ENCODE data around the gene DCUN1D2.
"Not testable (repeated sequence)": the region's sequence is repeated elsewhere in the genome, so short reads cannot be mapped to it uniquely, and the experiment has no call there.

The DCUN1D2 gene

DNA sequence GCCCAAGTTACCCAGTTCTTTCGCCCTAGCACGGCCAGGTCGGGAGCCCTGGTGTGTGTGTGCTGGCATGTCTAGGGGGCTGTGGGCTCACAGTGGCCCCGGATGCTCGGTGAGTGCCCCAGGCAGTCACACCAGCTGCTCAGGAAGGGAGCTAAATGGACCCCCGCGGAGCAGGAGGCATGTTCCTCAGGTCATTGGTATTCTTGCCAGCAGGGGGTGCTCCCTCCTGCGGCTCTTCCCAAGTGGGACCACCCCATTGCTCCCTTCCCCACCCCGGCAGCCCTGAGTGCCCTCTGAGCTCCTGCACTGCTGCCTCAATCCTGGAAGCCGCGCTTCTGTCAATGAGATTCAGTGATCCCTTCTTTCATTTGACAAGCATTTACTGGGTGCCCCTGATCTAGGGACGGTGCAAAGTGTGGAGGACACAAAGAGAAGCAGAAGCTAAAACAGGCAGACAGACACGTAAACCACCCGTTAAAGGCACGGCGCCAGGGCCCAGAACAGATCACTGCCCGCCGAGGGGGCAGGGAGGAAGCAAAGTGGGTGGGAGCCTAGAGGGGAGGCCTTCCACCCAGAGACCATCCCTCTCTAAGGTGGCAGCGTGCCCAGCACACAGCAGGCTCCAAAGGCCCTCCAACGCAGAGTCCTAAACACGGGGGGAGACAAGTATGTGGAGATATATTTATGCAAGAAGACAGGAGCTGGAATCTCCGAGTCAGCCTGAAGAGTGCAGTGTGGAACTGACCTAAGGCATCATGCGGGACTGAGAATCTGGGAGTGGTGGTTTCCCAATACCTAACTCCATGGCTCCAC lies 32.1 kb downstream of the DCUN1D2 start:
- Mint-ChIP-seq H3K36me3 (peaks cover 6% of the 10 kb centered on the region), H3K4me3 (no peak overlapping the region), H3K4me1 (no peaks in the 10 kb centered on the region), H3K27me3 (no peaks in the 10 kb centered on the region), H3K9me3 (no peaks in the 10 kb centered on the region), H3K27ac (no peak overlapping the region)
- no peak for DNase-seq (ENCODE audit: low spot score in 2 of 2)
- no peak for ATAC-seq (ENCODE audit: low read depth)

DNA sequence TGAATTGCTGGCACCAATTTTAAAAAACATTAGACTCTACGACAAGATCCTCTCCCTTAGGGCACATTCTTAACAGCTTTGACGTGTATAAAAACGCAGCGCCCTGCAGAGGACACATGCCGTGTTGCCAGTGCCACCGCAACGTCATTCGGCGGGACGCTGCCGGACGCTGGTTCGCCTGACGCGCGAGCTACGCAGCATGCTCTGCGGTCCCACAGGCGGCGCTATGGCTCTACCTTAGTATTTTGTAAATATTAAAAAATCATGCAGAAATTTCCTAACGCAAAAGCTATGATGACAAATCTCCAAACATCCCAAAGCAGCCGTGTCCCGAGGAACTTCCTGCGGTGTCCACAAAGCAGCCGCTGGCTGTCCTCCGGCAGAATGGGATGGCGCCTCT lies 33.0 kb downstream of the DCUN1D2 start:
- DNase-seq (ENCODE audit: low spot score in 2 of 2): no peak
- no peak for ATAC-seq (ENCODE audit: low read depth)
- no peak overlapping the region for H3K27ac Mint-ChIP-seq
- no peaks in the 10 kb centered on the region for H3K27me3 Mint-ChIP-seq
- no peaks in the 10 kb centered on the region for H3K9me3 Mint-ChIP-seq
- no peak overlapping the region for H3K4me3 Mint-ChIP-seq
- H3K4me1 Mint-ChIP-seq: no peaks in the 10 kb centered on the region
- peaks cover 8% of the 10 kb centered on the region for H3K36me3 Mint-ChIP-seq

DNA sequence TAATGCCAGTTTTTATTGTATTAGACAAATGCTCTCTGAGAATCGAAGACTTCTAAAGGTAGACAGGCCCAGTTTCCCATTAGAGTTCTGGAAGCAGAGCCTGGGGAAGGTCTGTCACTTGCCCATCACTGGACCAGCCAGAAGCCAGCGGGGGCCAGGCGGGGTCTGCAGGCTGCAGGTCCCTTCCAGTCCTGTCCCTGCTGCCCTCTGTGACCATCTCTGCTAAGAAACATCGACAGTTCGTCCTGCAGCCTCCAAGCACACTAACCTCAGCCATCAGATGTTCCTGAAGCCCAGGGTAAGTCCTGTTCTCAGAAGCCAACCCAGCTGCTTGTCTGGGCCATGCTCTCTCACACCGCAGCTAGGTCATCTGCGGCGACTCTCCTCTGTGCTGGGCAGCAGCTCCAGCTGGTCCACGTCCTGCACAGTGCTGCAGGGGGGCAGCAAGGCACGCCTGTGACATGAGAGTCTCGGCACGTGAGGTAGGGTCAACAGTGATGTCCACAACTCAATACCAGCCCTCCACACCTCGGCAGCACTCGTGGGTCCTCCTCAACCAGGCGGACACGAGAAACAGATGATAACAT lies 34.3 kb downstream of the DCUN1D2 start:
- no peak for ATAC-seq (ENCODE audit: low read depth)

DNA sequence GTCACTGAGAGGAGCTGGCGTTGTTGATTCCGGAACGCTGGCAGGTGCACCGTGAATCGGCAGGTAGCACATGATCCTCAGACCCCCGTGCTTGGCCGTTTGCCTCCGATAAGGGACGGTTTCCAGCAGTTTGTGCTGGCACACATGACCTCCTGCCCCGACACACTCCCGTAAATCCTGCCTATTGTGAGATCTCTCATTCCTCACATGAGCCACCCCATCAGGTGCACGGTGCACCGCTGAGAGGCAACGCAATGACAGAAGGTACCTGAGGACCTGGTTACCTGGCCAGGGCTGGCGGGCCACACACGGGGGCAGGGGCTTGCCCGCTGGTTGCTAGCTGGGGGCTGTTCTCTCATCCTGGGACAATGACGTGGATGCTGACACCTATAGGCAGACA lies 35.1 kb downstream of the DCUN1D2 start:
- Mint-ChIP-seq H3K36me3 (peaks cover 8% of the 10 kb centered on the region), H3K4me1 (peaks cover 3% of the 10 kb centered on the region), H3K9me3 (no peaks in the 10 kb centered on the region), H3K4me3 (no peak overlapping the region), H3K27ac (no peak overlapping the region), H3K27me3 (no peaks in the 10 kb centered on the region)
- DNase-seq (ENCODE audit: low spot score in 2 of 2) (no peak), ATAC-seq (ENCODE audit: low read depth) (no peak)

More for the DNA sequence above, 34.3 kb downstream of the DCUN1D2 start:
- no peak overlapping the region for H3K4me3 Mint-ChIP-seq
- no peak overlapping the region for H3K27ac Mint-ChIP-seq
- H3K9me3 Mint-ChIP-seq: no peaks in the 10 kb centered on the region
- peaks cover 8% of the 10 kb centered on the region for H3K36me3 Mint-ChIP-seq
- no peaks in the 10 kb centered on the region for H3K4me1 Mint-ChIP-seq
- DNase-seq (ENCODE audit: low spot score in 2 of 2): no peak
- H3K27me3 Mint-ChIP-seq: no peaks in the 10 kb centered on the region

DNA sequence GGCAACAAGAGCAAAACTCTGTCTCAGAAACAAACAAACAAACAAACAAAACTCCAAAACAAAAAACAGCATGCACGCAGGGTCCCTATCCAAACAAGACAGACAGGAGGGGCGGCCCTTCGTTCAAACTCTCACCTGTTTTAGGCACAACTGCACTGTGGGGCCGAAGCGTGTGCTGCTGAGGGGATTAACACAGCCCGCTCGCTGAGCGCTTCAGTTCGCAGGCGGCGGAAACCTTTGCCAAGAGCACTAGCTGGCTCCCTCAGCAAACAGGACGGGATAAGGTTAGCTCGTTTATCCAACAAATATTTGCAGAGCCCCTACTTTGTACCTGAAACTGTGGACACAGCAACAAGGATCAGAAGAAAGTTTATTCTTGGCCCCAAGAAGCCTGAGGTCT lies 35.6 kb downstream of the DCUN1D2 start:
- H3K4me1 Mint-ChIP-seq: peaks cover 6% of the 10 kb centered on the region
- no peaks in the 10 kb centered on the region for H3K27me3 Mint-ChIP-seq
- H3K27ac Mint-ChIP-seq: no peak overlapping the region
- H3K4me3 Mint-ChIP-seq: no peak overlapping the region
- H3K36me3 Mint-ChIP-seq: peaks cover 7% of the 10 kb centered on the region
- no peak for ATAC-seq (ENCODE audit: low read depth)
- no peak for DNase-seq (ENCODE audit: low spot score in 2 of 2)
- H3K9me3 Mint-ChIP-seq: no peaks in the 10 kb centered on the region

DNA sequence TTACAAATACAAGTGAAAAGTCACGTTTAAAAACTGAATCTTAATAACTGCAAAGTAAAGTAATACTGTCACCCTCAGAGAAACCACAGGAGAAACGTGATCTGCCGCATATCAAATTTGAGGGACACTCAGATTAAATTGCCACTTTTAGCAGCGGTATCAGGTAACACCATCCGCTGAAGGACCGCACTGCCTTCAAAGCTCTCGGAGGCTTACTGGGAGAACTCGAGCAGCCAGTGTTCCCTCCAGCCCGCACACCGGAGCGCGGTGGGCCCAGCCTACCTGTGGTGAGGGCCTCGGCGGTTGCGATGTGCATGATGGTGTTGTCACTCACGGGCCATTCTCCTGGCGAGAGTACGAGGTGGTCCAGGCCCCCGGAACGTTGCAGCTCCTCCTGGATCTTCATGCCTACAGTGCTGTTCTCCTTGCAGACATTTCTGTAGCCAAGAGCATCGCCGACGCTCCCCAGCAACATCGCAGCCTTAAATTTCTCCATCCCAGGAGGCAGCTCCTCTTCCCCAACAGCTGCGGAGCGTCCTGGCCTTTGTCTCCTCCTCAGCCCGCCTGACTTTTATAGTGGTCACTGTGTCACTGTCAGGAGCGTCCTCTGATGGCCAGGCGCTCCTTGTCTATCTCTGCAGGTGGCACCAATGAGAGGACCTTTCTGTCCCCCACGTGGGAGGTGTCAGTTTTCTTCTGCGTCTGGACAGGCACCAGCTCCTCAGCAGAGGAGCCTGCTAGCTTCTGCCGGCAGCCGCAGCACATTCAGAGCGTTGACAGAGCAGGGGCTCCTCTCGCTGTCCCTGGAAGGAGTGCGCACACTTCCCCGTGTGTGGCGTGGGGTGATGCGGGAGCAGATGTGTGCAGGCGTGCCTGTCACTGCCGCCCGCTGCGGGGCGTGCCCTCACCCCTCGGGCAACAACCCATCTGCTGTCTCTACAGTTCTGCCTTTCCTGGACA lies 37.3 kb downstream of the DCUN1D2 start, which contains the start of gene ADPRHL1:
Gene ADPRHL1, minus strand, starts transcription at position 547 of the 960 bp plus-strand sequence. Its CDS starts 51 bp downstream, at position 496.
- ATAC-seq (ENCODE audit: low read depth) (no peak), DNase-seq (ENCODE audit: low spot score in 2 of 2) (no peak)
- Mint-ChIP-seq H3K9me3 (no peaks in the 10 kb centered on the region), H3K36me3 (peaks cover 4% of the 10 kb centered on the region), H3K4me1 (peaks cover 9% of the 10 kb centered on the region), H3K27me3 (no peaks in the 10 kb centered on the region), H3K27ac (no peak within 1 kb of the TSS), H3K4me3 (no peak within 1 kb of the TSS)

DNA sequence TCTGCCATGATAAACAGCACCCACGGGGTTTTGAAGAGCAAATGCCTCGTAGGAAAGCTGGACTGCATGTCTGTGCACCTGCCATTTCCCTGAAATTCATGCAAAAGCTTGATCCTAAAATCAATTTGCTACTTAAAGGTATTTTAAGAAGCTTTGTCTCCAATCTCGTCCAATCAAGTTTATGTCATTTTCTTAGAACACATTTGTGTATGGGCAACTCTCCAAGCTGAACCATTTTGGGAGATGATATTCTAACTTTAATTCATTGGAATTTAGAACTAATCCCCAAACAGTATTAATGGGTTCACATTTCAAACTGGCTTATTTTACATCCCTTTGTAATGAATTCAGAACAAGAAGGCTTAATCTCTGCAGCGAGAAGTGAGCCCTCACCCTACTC lies 38.0 kb downstream of the DCUN1D2 start:
- no peaks in the 10 kb centered on the region for H3K27me3 Mint-ChIP-seq
- H3K4me1 Mint-ChIP-seq: peaks cover 9% of the 10 kb centered on the region
- H3K27ac Mint-ChIP-seq: no peak overlapping the region
- DNase-seq (ENCODE audit: low spot score in 2 of 2) (no peak), ATAC-seq (ENCODE audit: low read depth) (no peak)
- H3K36me3 Mint-ChIP-seq: peaks cover 4% of the 10 kb centered on the region
- H3K4me3 Mint-ChIP-seq: no peak overlapping the region
- no peaks in the 10 kb centered on the region for H3K9me3 Mint-ChIP-seq

DNA sequence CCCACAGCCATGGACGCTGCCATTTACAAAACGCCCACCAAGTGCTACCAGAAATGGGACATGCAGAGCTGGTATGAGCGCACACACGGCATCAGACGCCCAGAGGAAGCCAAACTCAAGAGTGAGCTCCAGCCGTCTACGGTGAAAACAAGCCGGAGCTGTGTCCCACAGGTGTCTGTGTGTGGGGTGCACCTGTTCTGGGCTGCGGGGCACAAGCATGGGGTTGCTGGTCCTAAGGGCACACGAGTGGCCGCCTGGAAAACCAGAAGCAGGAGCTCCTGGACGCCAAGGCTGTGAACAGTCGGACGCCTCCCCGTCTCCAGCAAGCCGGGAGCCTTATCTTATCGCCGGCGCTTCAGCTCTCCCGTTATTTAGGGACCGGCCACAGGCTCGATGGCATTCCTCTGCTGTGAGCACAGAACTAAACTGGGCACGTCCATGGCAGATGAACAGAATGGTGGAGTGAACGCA lies 38.5 kb downstream of the DCUN1D2 start:
- H3K27me3 Mint-ChIP-seq: no peaks in the 10 kb centered on the region
- H3K4me3 Mint-ChIP-seq: no peak overlapping the region
- H3K9me3 Mint-ChIP-seq: no peaks in the 10 kb centered on the region
- ATAC-seq (ENCODE audit: low read depth) (no peak), DNase-seq (ENCODE audit: low spot score in 2 of 2) (no peak)
- H3K36me3 Mint-ChIP-seq: peaks cover 4% of the 10 kb centered on the region
- H3K27ac Mint-ChIP-seq: no peak overlapping the region
- peaks cover 9% of the 10 kb centered on the region for H3K4me1 Mint-ChIP-seq

DNA sequence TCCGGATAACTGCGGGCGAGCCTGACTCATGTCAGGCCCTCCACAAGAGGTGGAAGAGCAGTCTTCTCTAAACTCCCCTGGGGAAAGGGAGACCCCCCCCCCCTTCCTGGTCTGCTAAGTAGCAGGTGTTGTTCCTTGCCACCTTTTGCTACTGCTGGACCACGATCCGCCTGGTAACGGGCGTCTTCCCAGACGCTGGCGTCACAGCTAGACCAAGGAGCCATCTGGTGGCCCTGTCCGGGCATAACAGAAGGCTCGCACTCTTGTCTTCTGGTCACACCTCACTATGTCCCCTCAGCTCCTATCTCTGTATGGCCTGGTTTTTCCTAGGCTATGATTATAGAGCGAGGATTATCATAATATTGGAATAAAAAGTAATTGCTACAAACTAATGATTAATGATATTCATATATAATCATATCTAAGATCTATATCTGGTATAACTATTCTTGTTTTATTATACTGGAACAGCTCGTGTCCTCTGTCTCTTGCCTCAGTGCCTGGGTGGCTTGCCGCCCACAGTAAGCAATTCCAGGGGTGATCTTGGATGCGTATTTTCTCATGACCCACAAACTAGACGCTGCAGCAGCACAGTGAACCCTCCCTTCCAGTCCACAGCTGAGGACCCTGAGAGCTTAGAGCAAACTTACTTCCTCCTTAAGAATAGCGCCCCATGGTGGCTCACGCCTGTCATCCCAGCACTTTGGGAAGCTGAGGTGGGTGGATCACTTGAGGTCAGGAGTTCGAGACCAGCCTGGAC lies 39.5 kb downstream of the DCUN1D2 start:
- not testable (repeated sequence) for ATAC-seq (ENCODE audit: low read depth); H3K36me3 Mint-ChIP-seq; H3K27me3 Mint-ChIP-seq; H3K9me3 Mint-ChIP-seq; H3K4me3 Mint-ChIP-seq
- Mint-ChIP-seq H3K27ac (peak overlapping the region; percentile 35), H3K4me1 (peaks cover 14% of the 10 kb centered on the region)
- peak in 1 of 2 donors; percentile 18 for DNase-seq (ENCODE audit: low spot score in 2 of 2)

DNA sequence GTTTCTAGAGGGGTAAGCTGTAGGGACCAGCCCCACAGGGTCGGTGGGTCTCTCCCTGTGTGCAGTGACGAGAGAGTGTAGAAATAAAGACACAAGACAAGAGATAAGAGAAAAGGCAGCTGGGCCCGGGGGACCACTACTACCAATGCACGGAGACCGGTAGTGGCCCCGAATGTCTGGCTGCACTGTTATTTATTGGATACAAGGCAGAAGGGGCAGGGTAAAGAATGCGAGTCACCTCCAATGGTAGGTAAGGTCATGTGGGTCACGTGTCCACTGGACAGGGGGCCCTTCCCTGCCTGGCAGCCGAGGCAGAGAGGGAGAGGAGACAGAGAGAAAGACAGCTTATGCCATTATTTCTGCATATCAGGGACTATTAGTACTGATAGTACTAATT lies 40.2 kb downstream of the DCUN1D2 start:
- not testable (repeated sequence) for H3K36me3 Mint-ChIP-seq; DNase-seq (ENCODE audit: low spot score in 2 of 2); ATAC-seq (ENCODE audit: low read depth); H3K27me3 Mint-ChIP-seq; H3K9me3 Mint-ChIP-seq; H3K4me3 Mint-ChIP-seq
- H3K4me1 Mint-ChIP-seq: peaks cover 20% of the 10 kb centered on the region
- H3K27ac Mint-ChIP-seq: peak overlapping the region; percentile 35

DNA sequence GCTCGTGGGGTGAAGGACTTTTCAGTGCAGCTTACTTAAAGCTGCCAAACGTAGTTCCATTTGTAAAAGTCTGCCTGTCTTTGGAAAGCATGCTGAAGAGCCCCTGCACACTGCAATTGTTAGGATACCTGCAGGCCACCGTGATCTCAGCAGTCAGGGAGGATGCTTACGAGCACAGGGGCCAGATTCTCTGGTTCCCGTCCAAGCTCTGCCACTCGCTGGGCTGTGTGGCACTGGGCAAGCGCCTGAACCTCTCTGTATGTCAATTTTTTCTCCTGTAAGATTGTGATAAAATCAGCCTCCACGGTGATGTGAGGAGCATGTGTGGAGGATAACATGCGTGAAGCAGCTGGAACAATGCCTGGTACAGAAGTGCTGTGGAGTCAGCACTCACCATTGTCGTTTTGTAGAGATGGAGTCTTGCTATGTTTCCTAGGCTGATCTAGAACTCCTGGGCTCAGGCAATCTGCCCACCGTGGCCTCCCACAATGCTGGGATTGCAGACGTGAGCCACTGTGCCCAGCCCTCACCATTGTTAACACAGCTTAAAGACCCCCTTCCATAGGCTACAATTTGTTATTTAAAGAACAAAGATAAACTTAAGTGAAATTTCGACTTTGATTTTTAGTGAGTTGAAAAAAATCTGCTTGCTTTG lies 40.7 kb downstream of the DCUN1D2 start:
- DNase-seq (ENCODE audit: low spot score in 2 of 2) (no peak), ATAC-seq (ENCODE audit: low read depth) (no peak)
- peaks cover 23% of the 10 kb centered on the region for H3K4me1 Mint-ChIP-seq
- no peaks in the 10 kb centered on the region for H3K9me3 Mint-ChIP-seq
- peak overlapping the region; percentile 70 for H3K4me3 Mint-ChIP-seq
- H3K27me3 Mint-ChIP-seq: no peaks in the 10 kb centered on the region
- H3K27ac Mint-ChIP-seq: peak overlapping the region; percentile 70
- H3K36me3 Mint-ChIP-seq: peaks cover 2% of the 10 kb centered on the region

DNA sequence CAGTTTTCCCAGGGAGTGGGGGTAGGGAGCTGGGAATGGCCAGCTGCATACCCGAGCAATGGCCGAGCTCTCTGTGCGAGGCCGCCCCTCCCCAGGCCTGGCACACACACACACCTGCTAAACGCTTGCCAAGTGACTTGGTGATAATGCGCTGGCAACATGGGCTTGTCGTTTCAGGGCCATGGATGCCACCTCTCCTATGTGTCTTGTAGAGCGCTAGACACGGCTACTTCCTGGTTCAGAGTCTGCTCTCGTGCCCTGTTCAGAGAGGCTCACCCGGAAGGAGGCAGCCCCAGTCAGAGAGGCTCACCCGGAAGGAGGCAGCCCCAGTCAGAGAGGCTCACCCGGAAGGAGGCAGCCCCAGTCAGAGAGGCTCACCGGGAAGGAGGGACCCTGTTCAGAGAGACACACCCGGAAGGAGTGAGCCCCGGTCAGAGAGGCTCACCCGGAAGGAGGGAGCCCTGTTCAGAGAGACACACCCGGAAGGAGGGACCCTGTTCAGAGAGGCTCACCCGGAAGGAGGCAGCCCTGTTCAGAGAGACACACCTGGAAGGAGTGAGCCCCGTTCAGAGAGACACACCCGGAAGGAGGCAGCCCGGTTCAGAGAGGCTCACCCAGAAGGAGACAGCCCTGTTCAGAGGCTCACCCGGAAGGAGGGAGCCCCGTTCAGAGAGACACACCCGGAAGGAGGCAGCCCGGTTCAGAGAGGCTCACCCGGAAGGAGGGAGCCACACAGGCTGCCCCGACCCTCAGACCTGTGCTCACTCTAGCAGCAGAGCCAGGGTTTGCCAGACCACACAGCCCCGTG lies 41.4 kb downstream of the DCUN1D2 start:
- Mint-ChIP-seq H3K4me3 (peak overlapping the region; percentile 70), H3K36me3 (peaks cover 2% of the 10 kb centered on the region), H3K27me3 (no peaks in the 10 kb centered on the region), H3K9me3 (no peaks in the 10 kb centered on the region), H3K27ac (peak overlapping the region; percentile 70), H3K4me1 (peaks cover 25% of the 10 kb centered on the region)
- ATAC-seq (ENCODE audit: low read depth) (peak; percentile 45), DNase-seq (ENCODE audit: low spot score in 2 of 2) (peak in 1 of 2 donors; percentile 39)
